Measurements from ENCODE around the gene SPC25.
"Not testable (repeated sequence)": the region's sequence is repeated elsewhere in the genome, so short reads cannot be mapped to it uniquely, and the experiment has no call there.

The SPC25 gene

GRCh38 chr2:168890006-168890782 lies at the start of gene SPC25:
SPC25 (minus strand) TSS chr2:168890430; CDS start chr2:168889519, 911 bp downstream.
- DNase-seq: peak; percentile 96

DNA sequence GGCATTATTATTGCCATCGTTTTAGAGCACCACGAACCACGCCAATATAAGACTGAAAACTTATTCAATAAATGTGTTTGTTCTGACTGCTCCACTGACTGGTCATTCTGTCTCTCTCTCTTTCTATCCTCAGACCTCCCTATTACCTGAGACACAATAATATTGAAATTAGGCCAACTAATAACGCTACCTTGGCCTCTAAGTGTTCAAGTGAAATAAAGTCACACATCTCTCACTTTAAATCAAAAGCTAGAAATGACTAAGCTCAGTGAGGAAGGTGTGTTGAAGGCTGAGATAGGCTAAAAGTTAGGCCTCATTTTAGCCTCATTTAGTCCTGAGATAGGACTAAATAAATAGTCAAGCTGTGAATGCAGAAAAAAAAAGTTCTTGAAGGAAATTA lies 49.7 kb upstream of the SPC25 start:
- DNase-seq: no peak

DNA sequence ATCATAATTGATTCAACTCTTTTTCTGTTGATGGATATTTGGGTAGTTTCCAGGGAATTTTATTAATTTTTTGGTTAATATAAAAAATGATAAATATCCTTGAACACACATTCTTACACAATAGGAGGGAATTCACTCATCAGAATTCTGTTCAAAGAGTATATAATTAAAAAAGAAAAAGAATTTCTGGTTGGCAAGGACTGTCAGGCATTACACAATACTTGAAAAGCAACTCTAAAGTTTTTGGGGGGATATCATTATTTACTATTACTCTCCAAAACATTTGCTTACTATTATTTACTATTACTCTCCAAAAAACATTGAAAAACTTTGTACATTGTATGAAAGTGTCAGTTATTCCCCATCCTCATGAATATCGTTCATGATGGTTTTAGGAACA lies 48.8 kb upstream of the SPC25 start:
- no peak for DNase-seq

GRCh38 chr2:168935810-168936581 lies 45.8 kb upstream of the SPC25 start:
- peak; percentile 93 for DNase-seq

DNA sequence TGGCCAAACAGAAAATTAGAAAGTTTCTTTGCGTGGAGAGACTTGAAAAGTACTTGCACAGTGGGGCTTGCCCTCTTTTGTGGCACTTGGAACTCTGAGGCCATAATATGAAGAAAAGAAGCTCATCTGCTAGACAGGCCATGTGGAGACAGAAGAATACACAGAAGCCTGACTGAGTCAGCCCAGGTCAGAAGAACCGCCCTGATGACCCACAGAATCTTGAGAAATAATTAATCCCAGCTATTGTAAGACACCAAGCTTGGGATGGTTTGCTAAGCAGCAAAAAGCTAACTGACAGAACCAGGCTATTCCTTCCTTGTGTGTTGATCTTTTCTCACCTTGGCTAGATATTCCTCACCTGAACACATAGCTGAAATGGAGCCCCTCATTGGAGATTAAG lies 44.6 kb upstream of the SPC25 start:
- DNase-seq: no peak

DNA sequence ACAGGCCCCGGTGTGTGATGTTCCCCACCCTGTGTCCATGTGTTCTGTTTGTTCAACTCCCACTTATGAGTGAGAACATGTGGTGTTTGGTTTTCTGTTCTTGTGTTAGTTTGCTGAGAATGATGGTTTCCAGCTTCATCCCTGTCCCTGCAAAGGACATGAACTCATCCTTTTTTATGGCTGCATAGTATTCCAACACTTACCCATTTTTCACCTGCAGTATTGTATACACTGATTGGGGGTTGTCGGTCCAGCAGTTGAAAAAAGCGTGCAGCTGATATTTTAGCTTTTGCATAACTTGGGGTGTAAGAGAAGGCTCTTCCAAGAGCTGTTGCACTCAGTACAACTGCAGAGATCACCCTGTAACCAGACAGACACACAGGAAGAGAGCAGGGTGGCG lies 41.9 kb upstream of the SPC25 start:
- not testable (repeated sequence) for DNase-seq

- no peak for DNase-seq
Observed at GRCh38 chr2:168930242-168930641, 40.0 kb upstream of the SPC25 start.

DNA sequence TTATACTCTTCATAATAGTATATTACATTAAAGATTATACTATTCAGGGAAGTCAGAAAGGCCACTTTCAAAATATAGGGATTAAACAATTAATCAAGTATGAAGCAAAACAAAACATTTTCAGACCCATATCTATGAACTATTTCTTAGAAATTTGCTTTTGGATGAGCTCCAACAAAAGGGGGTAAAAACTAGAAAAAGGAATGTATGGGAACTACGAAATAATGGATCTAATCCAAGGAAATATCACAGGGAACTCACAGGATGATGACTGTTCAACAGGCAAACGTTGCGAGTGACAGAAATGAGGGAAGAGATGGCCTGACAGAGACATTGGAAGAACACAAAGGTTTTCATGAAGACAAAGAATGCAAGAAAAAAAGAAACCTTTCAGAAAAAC lies 38.8 kb upstream of the SPC25 start:
- no peak for DNase-seq

- DNase-seq: no peak
Observed at GRCh38 chr2:168928113-168928831, 38.0 kb upstream of the SPC25 start.

DNA sequence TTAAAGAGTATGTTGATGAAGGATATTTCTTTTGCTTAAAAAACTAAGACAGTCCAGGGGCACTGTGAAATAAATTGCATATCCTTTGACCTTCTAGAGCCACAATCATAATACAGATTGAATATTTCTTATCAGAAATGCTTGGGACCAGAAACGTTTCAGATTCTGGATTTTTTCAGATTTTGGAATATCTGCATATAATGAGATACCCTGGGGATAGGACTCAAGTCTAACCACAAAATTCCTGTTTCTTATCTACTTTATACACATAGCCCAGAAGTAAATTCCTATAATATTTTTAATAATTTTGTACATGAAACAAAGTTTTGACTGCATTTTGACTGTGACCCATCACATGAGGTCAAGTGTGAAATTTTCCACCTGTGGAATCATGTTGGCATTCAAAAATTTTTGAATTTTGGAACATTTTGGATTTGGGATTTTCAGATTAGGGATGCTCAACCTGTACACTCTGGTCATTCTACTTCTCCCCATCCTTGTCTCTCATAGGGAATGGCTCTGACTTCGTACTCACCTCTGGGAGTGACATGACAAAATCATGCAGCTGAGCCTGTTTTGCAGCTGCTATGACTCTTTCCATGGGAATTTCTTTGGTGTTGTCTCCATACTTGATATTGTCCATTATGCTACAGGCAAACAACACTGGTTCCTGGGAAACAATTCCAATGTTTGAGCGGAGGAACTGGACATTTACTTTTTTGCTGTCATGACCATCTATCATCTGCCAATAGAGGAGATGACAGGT lies 36.6 kb upstream of the SPC25 start:
- no peak for DNase-seq

DNA sequence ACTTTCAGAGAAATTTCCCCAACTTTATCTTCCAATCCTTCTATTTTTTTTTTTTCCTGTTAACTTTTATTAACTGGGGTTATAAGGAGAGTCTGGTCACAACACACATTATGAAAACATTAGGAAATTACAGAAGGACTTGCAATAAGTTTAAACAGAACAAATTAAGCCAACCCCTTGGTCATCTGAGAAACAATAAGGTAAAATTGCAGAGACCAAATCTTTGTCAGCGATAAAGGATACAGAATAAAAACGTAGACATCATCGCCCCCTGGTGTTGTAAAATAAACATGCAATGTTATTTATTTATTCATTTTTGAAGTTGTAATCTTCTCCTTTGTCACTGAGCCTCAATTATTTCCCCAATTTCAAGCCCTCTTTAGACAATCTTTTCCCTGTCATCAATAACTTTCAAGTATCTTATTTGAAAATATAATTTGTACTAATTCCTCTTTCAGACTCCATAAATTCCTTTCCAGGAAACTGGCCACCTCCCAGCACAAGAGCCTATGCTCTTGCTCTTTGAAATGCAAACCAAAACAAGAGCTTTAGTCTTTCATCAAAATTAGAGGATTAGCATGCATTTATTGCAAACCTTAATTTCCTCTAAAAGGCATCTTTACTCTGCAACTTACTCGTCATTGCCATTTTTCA lies 30.4 kb upstream of the SPC25 start:
- peak; percentile 80 for DNase-seq

- no peak for DNase-seq
Observed at GRCh38 chr2:168916331-168916675, 26.1 kb upstream of the SPC25 start.

GRCh38 chr2:168915441-168916330 lies 25.5 kb upstream of the SPC25 start:
- no peak for DNase-seq

- DNase-seq: no peak
Observed at GRCh38 chr2:168913495-168913894, 23.3 kb upstream of the SPC25 start.

GRCh38 chr2:168912901-168913369 lies 22.7 kb upstream of the SPC25 start:
- no peak for DNase-seq

- DNase-seq: peak; percentile 25
Observed at GRCh38 chr2:168912466-168912865, 22.2 kb upstream of the SPC25 start.

GRCh38 chr2:168910330-168910729 lies 20.1 kb upstream of the SPC25 start:
- no peak for DNase-seq

DNA sequence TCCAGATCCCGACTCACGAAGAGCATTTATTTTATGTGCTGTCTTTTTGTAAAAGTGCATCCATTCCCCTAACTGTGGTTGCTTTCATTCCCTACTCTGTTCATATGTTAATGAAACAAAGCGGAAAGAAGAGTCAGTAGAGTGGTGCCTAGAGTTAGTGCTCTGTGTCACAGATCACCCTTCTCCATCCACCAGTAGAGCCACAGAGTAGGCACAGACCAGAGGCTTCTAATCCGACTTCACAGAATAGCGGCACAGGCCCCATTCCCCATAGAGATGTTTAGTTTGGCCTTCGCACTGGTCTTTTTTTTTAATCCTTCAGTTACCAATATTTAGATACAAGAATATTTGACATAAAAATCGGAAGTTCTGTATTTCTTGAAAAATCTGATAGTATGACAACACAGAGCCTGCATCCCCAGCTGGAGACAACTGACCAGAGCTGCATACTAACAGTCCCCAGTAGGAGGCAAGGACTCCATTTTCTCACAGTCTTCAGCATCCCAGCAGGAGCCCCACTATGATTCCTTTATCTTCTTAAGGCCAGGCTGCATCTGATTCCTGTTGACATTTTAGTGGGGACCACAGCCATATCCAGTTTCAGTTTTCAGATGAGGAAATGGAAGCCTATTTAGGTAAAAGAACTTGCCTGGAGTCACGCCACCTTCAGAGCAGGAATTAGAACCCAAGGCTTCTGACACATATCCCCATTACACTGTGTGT lies 17.9 kb upstream of the SPC25 start:
- DNase-seq: no peak

- DNase-seq: no peak
Observed at GRCh38 chr2:168904358-168904757, 14.1 kb upstream of the SPC25 start.

GRCh38 chr2:168903888-168904287 lies 13.7 kb upstream of the SPC25 start:
- no peak for DNase-seq

DNA sequence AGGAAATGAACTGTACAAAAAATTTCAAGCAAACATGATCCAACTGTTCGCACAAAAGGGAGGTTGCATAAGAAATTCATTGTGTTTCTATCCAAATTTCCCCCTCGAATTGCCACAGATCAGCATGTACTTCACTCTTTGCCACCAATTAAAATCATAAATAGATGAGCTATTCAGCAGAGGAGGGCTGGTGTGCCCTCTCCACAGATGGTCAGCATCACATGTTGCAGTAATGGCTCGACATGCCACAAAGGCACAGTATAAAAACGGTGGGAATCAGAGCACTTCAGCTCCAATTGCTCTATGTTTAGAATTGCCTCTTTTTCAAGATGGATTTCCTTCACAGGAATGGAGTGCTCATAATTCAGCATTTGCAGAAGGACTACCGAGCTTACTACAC lies 10.8 kb upstream of the SPC25 start, which contains the start of gene G6PC2:
TSS of gene G6PC2 (plus strand) at position 289 of the 400 bp plus-strand sequence. CDS start at position 330, 41 bp downstream.
- DNase-seq: no peak

Measured in OCI-M1 (cell line).